Measurements from ENCODE around the gene PXDC1. TPM values are rescaled to one million over a fixed set of nuclear protein-coding genes. Genes with fewer than 3 reads are reported as not detected.

The PXDC1 gene
- polyA plus RNA-seq, 4 donors: 21.6 to 97.5 (median 63.4) TPM

DNA sequence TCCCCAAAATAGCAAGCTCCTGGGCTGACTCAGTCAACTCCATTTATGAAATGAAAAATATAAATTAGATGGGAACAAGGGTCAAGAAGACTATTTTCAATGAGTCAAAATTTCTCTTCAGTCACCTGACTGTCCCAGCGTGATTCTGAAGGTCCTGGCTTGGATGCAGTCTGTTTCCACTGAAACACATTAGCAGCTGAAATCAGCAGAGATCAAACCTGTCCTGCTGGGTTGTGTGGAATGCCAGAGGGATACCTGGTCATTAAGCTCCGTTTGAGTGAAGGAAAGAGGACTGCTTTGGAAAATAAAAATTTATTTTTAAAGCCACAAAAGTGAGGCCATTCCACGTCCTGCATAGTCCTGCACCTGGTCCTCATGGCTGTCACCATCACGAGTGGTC, 37.4 kb downstream of the PXDC1 start:
- FAIRE-seq (no peak), DNase-seq (no peak)
- Histone ChIP-seq H3K36me3 (ENCODE audit: control insufficient read depth in 3 of 3, insufficient read depth in 2 of 3, low read depth in 1 of 3, low read length in 3 of 3) (peaks cover 0 to 8% (median 0%) of the 10 kb centered on the region in 3 donors), H3K9me3 (ENCODE audit: control insufficient read depth in 2 of 2, insufficient read depth in 1 of 2, low read depth in 1 of 2, low read length in 1 of 2) (peaks cover 0 to 11% of the 10 kb centered on the region in 2 donors), H3K27me3 (ENCODE audit: control insufficient read depth in 3 of 3, insufficient read depth in 3 of 3, low read length in 3 of 3) (no peaks in the 10 kb centered on the region), H3K27ac (ENCODE audit: low read depth in 1 of 3, low read length in 2 of 3) (no peak overlapping the region), H3K4me3 (ENCODE audit: low read depth in 1 of 3, low read length in 3 of 3) (no peak overlapping the region), H3K4me1 (ENCODE audit: control insufficient read depth in 3 of 3, insufficient read depth in 2 of 3, low read depth in 1 of 3, low read length in 2 of 3) (no peaks in the 10 kb centered on the region)
- 83 to 88% (median 87%) methylated on average over 4 of the region's 4 CpGs for WGBS, 3 donors

DNA sequence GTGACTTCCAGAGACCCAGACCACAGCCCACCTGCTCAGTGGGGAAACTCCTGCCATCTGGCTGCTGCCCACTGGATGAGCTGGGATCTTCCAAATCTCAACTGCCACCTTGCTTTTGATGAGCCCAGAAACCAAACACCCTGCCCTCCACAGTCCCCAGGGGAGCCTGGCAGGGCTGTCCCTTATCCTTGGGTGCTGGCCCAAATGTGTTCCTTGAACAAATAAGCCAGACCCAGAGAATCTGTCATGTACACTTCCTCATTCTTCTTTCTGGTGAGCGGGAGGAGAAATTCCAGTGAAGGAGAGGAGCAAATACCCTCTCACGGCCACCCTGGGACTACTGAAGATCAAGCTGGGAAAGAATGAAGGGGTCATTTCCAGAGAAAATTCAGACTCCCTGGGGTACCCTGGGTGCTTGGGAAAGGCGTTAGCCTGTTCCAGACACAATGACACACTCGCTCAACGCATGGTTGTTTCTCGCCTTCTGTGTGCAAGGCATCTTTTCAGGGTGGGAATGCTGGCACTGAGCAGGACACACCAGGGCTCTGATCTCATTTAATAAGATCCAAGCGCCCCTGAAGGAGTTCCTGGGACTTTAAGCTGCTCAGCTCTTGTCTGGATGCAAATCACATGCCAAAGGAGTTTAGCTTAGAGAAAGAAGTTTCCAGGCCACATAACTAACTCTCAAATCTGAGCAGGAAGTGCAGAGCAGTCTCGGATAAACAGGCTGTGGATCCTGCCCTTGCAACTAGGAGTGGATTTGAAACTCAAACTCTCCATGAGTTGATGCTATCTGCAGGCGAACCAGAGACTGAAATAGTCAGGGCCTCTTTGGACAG, 38.5 kb downstream of the PXDC1 start:
- Histone ChIP-seq H3K4me1 (ENCODE audit: control insufficient read depth in 3 of 3, insufficient read depth in 2 of 3, low read depth in 1 of 3, low read length in 2 of 3) (no peaks in the 10 kb centered on the region), H3K4me3 (ENCODE audit: low read depth in 1 of 3, low read length in 3 of 3) (no peak overlapping the region), H3K36me3 (ENCODE audit: control insufficient read depth in 3 of 3, insufficient read depth in 2 of 3, low read depth in 1 of 3, low read length in 3 of 3) (peaks cover 0 to 3% (median 0%) of the 10 kb centered on the region in 3 donors), H3K27me3 (ENCODE audit: control insufficient read depth in 3 of 3, insufficient read depth in 3 of 3, low read length in 3 of 3) (no peaks in the 10 kb centered on the region), H3K9me3 (ENCODE audit: control insufficient read depth in 2 of 2, insufficient read depth in 1 of 2, low read depth in 1 of 2, low read length in 1 of 2) (peaks cover 0 to 11% of the 10 kb centered on the region in 2 donors), H3K27ac (ENCODE audit: low read depth in 1 of 3, low read length in 2 of 3) (no peak overlapping the region)
- FAIRE-seq: no peak
- no peak for DNase-seq
- WGBS, 3 donors: 76 to 82% (median 82%) methylated on average over 9 of the region's 9 CpGs

DNA sequence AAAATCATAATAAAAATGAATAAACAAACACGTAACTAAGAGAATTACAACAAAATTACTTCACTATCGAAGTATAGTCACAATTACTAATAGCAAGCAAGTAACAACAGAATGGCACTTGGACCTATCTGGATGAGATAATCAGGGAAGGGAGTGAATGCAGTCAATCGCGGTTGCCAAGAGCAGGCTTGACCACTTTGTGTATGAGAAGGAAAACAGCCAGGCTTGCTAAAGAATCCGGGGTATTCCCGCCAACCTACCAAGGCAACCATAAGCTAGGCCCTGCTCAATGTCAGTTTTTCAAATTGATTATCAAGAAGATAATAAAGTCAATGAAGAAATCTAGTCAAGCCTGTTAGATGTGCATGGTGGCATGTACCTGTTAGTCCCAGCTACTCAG, 39.7 kb downstream of the PXDC1 start:
- FAIRE-seq: no peak
- DNase-seq: no peak
- H3K27me3 ChIP-seq (ENCODE audit: control insufficient read depth in 3 of 3, insufficient read depth in 3 of 3, low read length in 3 of 3): no peaks in the 10 kb centered on the region
- peaks cover 0 to 3% (median 0%) of the 10 kb centered on the region in 3 donors for H3K36me3 ChIP-seq (ENCODE audit: control insufficient read depth in 3 of 3, insufficient read depth in 2 of 3, low read depth in 1 of 3, low read length in 3 of 3)
- 79 to 93% (median 83%) methylated on average over 6 of the region's 6 CpGs for WGBS, 3 donors
- no peak overlapping the region for H3K4me3 ChIP-seq (ENCODE audit: low read depth in 1 of 3, low read length in 3 of 3)
- no peaks in the 10 kb centered on the region for H3K4me1 ChIP-seq (ENCODE audit: control insufficient read depth in 3 of 3, insufficient read depth in 2 of 3, low read depth in 1 of 3, low read length in 2 of 3)
- H3K27ac ChIP-seq (ENCODE audit: low read depth in 1 of 3, low read length in 2 of 3): no peak overlapping the region
- peaks cover 0 to 12% of the 10 kb centered on the region in 2 donors for H3K9me3 ChIP-seq (ENCODE audit: control insufficient read depth in 2 of 2, insufficient read depth in 1 of 2, low read depth in 1 of 2, low read length in 1 of 2)

DNA sequence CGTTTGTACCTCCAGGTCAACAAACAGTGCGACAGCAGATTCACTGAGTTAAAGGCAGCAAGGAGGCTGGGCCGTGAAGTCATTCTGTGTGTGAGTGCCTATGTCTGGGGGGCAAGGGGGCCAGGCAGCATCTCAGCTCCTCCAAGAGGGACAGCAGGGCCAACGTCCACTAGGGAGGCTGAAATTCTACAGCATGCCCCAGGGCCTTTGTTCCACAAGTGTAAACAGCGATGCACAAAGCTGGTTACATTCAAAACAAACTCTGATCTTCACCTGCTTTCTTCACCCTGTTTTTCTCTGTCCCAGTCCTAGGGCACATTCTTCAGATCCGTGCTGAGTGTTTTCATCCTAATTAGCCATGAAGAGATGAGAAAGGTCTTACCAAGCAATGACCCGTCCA, 41.1 kb downstream of the PXDC1 start:
- H3K4me1 ChIP-seq (ENCODE audit: control insufficient read depth in 3 of 3, insufficient read depth in 2 of 3, low read depth in 1 of 3, low read length in 2 of 3): no peaks in the 10 kb centered on the region
- peaks cover 0 to 13% of the 10 kb centered on the region in 2 donors for H3K9me3 ChIP-seq (ENCODE audit: control insufficient read depth in 2 of 2, insufficient read depth in 1 of 2, low read depth in 1 of 2, low read length in 1 of 2)
- no peaks in the 10 kb centered on the region for H3K27me3 ChIP-seq (ENCODE audit: control insufficient read depth in 3 of 3, insufficient read depth in 3 of 3, low read length in 3 of 3)
- no peak overlapping the region for H3K27ac ChIP-seq (ENCODE audit: low read depth in 1 of 3, low read length in 2 of 3)
- no peak for DNase-seq
- FAIRE-seq: no peak
- H3K36me3 ChIP-seq (ENCODE audit: control insufficient read depth in 3 of 3, insufficient read depth in 2 of 3, low read depth in 1 of 3, low read length in 3 of 3): peaks cover 0 to 3% (median 0%) of the 10 kb centered on the region in 3 donors
- WGBS, 3 donors: 79 to 92% (median 85%) methylated on average over 7 of the region's 7 CpGs
- H3K4me3 ChIP-seq (ENCODE audit: low read depth in 1 of 3, low read length in 3 of 3): no peak overlapping the region

DNA sequence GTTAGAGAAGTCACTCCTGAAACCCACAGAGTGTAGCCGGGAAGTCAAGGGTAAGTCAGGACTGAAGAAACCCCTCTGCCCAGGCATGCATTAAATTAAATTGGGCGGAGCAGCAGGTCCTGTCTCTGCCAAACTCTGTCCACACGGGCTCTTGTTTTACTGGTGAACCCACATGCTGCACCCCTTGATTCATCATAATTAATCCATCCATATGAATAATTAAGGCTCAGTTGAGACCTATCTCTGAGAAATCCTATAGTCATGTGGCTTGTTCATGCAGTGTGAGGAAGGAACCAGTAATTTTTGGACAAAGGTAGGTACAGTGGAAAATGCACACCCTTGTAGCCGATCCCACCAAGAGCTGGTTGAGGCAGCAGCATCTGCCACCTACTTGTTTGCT, 43.0 kb downstream of the PXDC1 start:
- H3K9me3 ChIP-seq (ENCODE audit: control insufficient read depth in 2 of 2, insufficient read depth in 1 of 2, low read depth in 1 of 2, low read length in 1 of 2): peaks cover 0 to 2% of the 10 kb centered on the region in 2 donors
- no peaks in the 10 kb centered on the region for H3K4me1 ChIP-seq (ENCODE audit: control insufficient read depth in 3 of 3, insufficient read depth in 2 of 3, low read depth in 1 of 3, low read length in 2 of 3)
- no peak overlapping the region for H3K4me3 ChIP-seq (ENCODE audit: low read depth in 1 of 3, low read length in 3 of 3)
- no peaks in the 10 kb centered on the region for H3K27me3 ChIP-seq (ENCODE audit: control insufficient read depth in 3 of 3, insufficient read depth in 3 of 3, low read length in 3 of 3)
- 73 to 94% (median 89%) methylated on average over 4 of the region's 4 CpGs for WGBS, 3 donors
- H3K27ac ChIP-seq (ENCODE audit: low read depth in 1 of 3, low read length in 2 of 3): no peak overlapping the region
- DNase-seq (no peak), FAIRE-seq (no peak)
- peaks cover 0 to 3% (median 0%) of the 10 kb centered on the region in 3 donors for H3K36me3 ChIP-seq (ENCODE audit: control insufficient read depth in 3 of 3, insufficient read depth in 2 of 3, low read depth in 1 of 3, low read length in 3 of 3)

DNA sequence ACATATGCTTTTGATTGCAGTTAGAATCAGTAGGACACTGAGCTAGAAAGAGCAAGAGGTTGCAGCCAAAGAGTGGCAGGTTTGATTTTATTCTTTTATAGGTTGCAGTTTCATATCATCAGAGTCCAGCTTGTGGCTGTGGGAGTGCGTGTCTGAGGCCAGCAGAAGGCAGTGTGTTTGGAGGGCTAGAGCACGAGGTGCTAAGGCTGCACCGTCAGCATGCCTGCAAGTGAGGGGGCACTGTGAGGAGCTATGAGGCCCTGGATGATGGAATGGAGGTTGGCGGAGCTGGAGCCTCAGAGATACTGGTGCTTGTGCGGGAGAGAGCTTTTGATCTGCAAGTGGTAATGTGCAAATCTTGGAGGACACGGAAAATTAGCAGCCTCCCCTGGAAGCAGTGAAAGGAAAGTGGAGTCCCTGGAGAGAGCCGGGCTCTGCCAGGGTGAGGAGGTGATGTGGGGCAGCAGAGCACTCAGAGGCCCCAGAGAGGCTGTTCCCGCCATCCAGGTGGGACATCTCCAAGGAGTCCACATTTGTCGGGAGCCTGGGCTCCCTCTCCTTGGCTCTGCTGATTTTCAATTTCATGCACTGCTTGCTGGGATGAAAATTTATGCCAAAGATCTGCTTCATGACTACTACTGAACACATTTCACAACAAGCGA, 43.6 kb downstream of the PXDC1 start:
- no peak for FAIRE-seq
- H3K4me3 ChIP-seq (ENCODE audit: low read depth in 1 of 3, low read length in 3 of 3): no peak overlapping the region
- H3K27ac ChIP-seq (ENCODE audit: low read depth in 1 of 3, low read length in 2 of 3): no peak overlapping the region
- peaks cover 0 to 3% (median 0%) of the 10 kb centered on the region in 3 donors for H3K36me3 ChIP-seq (ENCODE audit: control insufficient read depth in 3 of 3, insufficient read depth in 2 of 3, low read depth in 1 of 3, low read length in 3 of 3)
- WGBS, 3 donors: 83 to 88% (median 84%) methylated on average over 10 of the region's 10 CpGs
- DNase-seq: no peak
- no peaks in the 10 kb centered on the region for H3K4me1 ChIP-seq (ENCODE audit: control insufficient read depth in 3 of 3, insufficient read depth in 2 of 3, low read depth in 1 of 3, low read length in 2 of 3)
- H3K9me3 ChIP-seq (ENCODE audit: control insufficient read depth in 2 of 2, insufficient read depth in 1 of 2, low read depth in 1 of 2, low read length in 1 of 2): peaks cover 0 to 2% of the 10 kb centered on the region in 2 donors
- no peaks in the 10 kb centered on the region for H3K27me3 ChIP-seq (ENCODE audit: control insufficient read depth in 3 of 3, insufficient read depth in 3 of 3, low read length in 3 of 3)

DNA sequence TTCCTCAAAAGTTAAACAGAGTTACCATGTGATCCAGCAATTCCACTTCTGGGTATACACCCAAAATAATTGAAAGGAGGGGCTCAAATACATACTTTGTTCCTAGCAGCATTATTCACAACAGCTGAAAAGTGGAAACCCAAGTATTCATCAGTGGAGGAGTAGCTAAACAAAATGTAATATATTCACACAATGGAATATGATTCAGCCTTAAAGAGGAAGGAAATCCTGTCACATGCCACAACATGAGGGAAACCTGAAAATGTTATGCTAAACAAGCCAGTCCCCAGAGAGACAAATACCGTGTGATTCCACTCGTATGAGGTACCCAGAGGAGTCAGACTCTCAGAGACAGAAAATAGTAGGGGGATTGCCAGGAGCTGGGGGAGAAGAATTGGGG, 44.5 kb downstream of the PXDC1 start:
- Histone ChIP-seq H3K4me1 (ENCODE audit: control insufficient read depth in 3 of 3, insufficient read depth in 2 of 3, low read depth in 1 of 3, low read length in 2 of 3) (no peaks in the 10 kb centered on the region), H3K27ac (ENCODE audit: low read depth in 1 of 3, low read length in 2 of 3) (no peak overlapping the region), H3K9me3 (ENCODE audit: control insufficient read depth in 2 of 2, insufficient read depth in 1 of 2, low read depth in 1 of 2, low read length in 1 of 2) (peaks cover 0 to 2% of the 10 kb centered on the region in 2 donors), H3K27me3 (ENCODE audit: control insufficient read depth in 3 of 3, insufficient read depth in 3 of 3, low read length in 3 of 3) (no peaks in the 10 kb centered on the region), H3K4me3 (ENCODE audit: low read depth in 1 of 3, low read length in 3 of 3) (no peak overlapping the region), H3K36me3 (ENCODE audit: control insufficient read depth in 3 of 3, insufficient read depth in 2 of 3, low read depth in 1 of 3, low read length in 3 of 3) (peaks cover 0 to 3% (median 0%) of the 10 kb centered on the region in 3 donors)
- FAIRE-seq: no peak
- WGBS, 3 donors: 64 to 80% (median 70%) methylated on average over 2 of the region's 2 CpGs
- no peak for DNase-seq

DNA sequence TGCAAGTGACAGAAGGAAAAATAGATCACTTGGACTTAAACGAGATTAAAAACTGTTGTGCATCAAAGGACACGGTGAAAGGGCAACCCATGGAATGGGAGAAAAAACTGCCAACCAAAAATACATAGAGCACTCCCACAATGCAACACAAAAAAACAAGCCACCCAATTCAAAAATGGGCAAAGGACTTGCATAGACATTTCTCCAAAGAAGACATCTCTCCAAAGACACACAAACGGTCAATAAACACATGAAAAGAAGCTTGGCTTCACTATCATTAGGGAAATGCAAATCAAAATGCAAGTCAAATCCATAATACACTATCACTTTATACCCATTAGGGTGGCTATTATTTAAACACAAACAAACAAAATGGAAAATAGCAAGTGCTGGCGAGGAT, 45.0 kb downstream of the PXDC1 start:
- Histone ChIP-seq H3K36me3 (ENCODE audit: control insufficient read depth in 3 of 3, insufficient read depth in 2 of 3, low read depth in 1 of 3, low read length in 3 of 3) (peaks cover 0 to 3% (median 0%) of the 10 kb centered on the region in 3 donors), H3K27me3 (ENCODE audit: control insufficient read depth in 3 of 3, insufficient read depth in 3 of 3, low read length in 3 of 3) (no peaks in the 10 kb centered on the region), H3K27ac (ENCODE audit: low read depth in 1 of 3, low read length in 2 of 3) (no peak overlapping the region), H3K9me3 (ENCODE audit: control insufficient read depth in 2 of 2, insufficient read depth in 1 of 2, low read depth in 1 of 2, low read length in 1 of 2) (peaks cover 0 to 2% of the 10 kb centered on the region in 2 donors), H3K4me1 (ENCODE audit: control insufficient read depth in 3 of 3, insufficient read depth in 2 of 3, low read depth in 1 of 3, low read length in 2 of 3) (no peaks in the 10 kb centered on the region), H3K4me3 (ENCODE audit: low read depth in 1 of 3, low read length in 3 of 3) (no peak overlapping the region)
- no peak for FAIRE-seq
- WGBS, 3 donors: 84 to 89% (median 84%) methylated on average over 4 of the region's 4 CpGs
- DNase-seq: no peak
